ENCODE results near the gene ZNRF3. TPM values are rescaled to one million over a fixed set of nuclear protein-coding genes. Genes with fewer than 3 reads are reported as not detected.

ZNRF3 gene
- total RNA-seq, 1 donor from 2014 or later = 5.8 TPM

DNA sequence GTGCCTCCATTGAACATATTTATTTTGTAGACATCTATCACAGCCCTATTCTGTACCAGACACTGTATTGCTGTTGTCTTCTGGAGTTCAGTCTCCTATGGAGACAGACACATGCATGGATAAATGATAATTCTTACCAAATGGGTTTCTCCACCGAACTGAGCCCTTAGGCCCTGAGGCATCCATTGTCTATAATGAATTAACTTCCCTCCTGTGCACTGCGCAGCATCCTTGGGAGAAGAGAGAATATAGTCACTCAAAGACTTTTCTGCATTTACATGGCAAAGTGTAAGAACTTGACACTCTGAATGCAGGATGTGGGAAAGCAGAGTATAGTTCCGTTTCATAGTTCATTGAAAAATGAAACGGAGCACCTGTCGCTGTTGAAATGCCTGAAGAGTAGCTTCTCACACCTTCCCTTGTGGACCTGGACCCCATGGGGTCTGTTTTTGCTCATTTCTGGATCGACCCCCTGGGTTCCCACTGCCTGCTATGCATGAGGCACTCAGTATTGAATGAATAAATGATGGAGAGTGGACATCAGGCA, 6.2 kb downstream of the ZNRF3 start:
- Histone ChIP-seq H3K27ac (ENCODE audit: low read depth, low read length) (no peak overlapping the region), H3K4me2 (ENCODE audit: low read length) (no peak overlapping the region), H3K9me3 (ENCODE audit: insufficient read depth, low read depth, low read length) (no peaks in the 10 kb centered on the region), H3K79me2 (ENCODE audit: insufficient read depth, low read length) (peaks cover 67% of the 10 kb centered on the region), H3K4me1 (ENCODE audit: insufficient read depth, low read length) (peaks cover 6% of the 10 kb centered on the region), H3K4me3 (ENCODE audit: insufficient read depth, low read depth, low read length) (no peak overlapping the region), H3K27me3 (ENCODE audit: insufficient read depth, low read length) (no peaks in the 10 kb centered on the region), H2AFZ (ENCODE audit: low read depth, low read length) (no peak overlapping the region), H4K20me1 (ENCODE audit: insufficient read depth, low read length) (peaks cover 72% of the 10 kb centered on the region), H3K36me3 (ENCODE audit: insufficient read depth, low read length) (no peaks in the 10 kb centered on the region), H3K9ac (ENCODE audit: low read length) (no peak overlapping the region)
- TF ChIP-seq, protein P1, sequence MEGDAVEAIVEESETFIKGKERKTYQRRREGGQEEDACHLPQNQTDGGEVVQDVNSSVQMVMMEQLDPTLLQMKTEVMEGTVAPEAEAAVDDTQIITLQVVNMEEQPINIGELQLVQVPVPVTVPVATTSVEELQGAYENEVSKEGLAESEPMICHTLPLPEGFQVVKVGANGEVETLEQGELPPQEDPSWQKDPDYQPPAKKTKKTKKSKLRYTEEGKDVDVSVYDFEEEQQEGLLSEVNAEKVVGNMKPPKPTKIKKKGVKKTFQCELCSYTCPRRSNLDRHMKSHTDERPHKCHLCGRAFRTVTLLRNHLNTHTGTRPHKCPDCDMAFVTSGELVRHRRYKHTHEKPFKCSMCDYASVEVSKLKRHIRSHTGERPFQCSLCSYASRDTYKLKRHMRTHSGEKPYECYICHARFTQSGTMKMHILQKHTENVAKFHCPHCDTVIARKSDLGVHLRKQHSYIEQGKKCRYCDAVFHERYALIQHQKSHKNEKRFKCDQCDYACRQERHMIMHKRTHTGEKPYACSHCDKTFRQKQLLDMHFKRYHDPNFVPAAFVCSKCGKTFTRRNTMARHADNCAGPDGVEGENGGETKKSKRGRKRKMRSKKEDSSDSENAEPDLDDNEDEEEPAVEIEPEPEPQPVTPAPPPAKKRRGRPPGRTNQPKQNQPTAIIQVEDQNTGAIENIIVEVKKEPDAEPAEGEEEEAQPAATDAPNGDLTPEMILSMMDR (IDR thresholded peaks at IDR 0.05; ENCODE audit: insufficient read depth, low read depth, low read length) = no peak
- no peak for TF ChIP-seq EZH2 (IDR thresholded peaks at IDR 0.05; ENCODE audit: insufficient read depth, low read length)
- Mint-ChIP-seq H3K36me3 (ENCODE audit: low read depth, unreplicated experiment) (no peaks in the 10 kb centered on the region), H3K9me3 (ENCODE audit: unreplicated experiment) (no peaks in the 10 kb centered on the region), H3K4me1 (ENCODE audit: low read depth, unreplicated experiment) (peaks cover 9% of the 10 kb centered on the region), H3K27me3 (ENCODE audit: low read depth, unreplicated experiment) (no peaks in the 10 kb centered on the region), H3K4me3 (ENCODE audit: unreplicated experiment) (no peak overlapping the region), H3K27ac (ENCODE audit: unreplicated experiment) (no peak overlapping the region)
- no peak for DNase-seq (ENCODE audit: low read depth)
- FAIRE-seq = no peak

DNA sequence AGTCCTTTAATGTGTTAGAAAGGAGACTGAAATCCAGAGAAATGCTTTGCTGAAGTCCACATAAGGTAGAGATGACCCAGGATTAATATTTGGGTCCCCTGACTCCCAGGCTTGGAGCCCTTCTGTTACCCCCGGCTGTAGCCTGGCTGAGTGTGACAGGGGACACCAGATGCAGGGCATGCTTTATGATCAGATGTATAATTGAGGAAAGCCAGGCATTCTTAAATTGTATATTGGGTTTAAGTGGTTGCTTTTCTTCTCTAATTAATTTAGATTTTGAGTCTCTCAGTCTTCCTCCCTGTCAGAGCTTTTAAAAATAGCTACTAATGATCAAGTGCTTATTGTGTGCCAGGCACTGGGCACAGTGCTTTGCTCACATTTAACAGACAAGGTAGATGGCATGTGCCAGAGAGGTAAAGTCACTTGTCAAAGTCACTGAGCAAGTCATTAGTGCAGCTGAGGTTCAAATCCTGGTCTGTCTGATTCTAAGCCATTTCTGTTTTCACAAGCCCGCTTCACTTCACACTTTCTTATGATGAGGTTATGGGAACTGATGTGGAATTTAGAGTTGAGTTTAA, 7.9 kb downstream of the ZNRF3 start:
- Histone ChIP-seq H3K9me3 (ENCODE audit: insufficient read depth, low read depth, low read length) (no peaks in the 10 kb centered on the region), H3K9ac (ENCODE audit: low read length) (no peak overlapping the region), H3K79me2 (ENCODE audit: insufficient read depth, low read length) (peaks cover 62% of the 10 kb centered on the region), H3K4me2 (ENCODE audit: low read length) (no peak overlapping the region), H3K27me3 (ENCODE audit: insufficient read depth, low read length) (no peaks in the 10 kb centered on the region), H3K27ac (ENCODE audit: low read depth, low read length) (no peak overlapping the region), H4K20me1 (ENCODE audit: insufficient read depth, low read length) (peaks cover 55% of the 10 kb centered on the region), H2AFZ (ENCODE audit: low read depth, low read length) (no peak overlapping the region), H3K4me3 (ENCODE audit: insufficient read depth, low read depth, low read length) (no peak overlapping the region), H3K4me1 (ENCODE audit: insufficient read depth, low read length) (no peaks in the 10 kb centered on the region), H3K36me3 (ENCODE audit: insufficient read depth, low read length) (no peaks in the 10 kb centered on the region)
- no peak for TF ChIP-seq EZH2 (IDR thresholded peaks at IDR 0.05; ENCODE audit: insufficient read depth, low read length)
- TF ChIP-seq, protein P1 (IDR thresholded peaks at IDR 0.05; ENCODE audit: insufficient read depth, low read depth, low read length) = no peak
- no peaks in the 10 kb centered on the region for H3K9me3 Mint-ChIP-seq (ENCODE audit: unreplicated experiment)
- H3K36me3 Mint-ChIP-seq (ENCODE audit: low read depth, unreplicated experiment) = no peaks in the 10 kb centered on the region
- peaks cover 4% of the 10 kb centered on the region for H3K4me1 Mint-ChIP-seq (ENCODE audit: low read depth, unreplicated experiment)
- no peaks in the 10 kb centered on the region for H3K27me3 Mint-ChIP-seq (ENCODE audit: low read depth, unreplicated experiment)
- H3K4me3 Mint-ChIP-seq (ENCODE audit: unreplicated experiment) = no peak overlapping the region
- no peak overlapping the region for H3K27ac Mint-ChIP-seq (ENCODE audit: unreplicated experiment)
- no peak for FAIRE-seq
- no peak for DNase-seq (ENCODE audit: low read depth)

DNA sequence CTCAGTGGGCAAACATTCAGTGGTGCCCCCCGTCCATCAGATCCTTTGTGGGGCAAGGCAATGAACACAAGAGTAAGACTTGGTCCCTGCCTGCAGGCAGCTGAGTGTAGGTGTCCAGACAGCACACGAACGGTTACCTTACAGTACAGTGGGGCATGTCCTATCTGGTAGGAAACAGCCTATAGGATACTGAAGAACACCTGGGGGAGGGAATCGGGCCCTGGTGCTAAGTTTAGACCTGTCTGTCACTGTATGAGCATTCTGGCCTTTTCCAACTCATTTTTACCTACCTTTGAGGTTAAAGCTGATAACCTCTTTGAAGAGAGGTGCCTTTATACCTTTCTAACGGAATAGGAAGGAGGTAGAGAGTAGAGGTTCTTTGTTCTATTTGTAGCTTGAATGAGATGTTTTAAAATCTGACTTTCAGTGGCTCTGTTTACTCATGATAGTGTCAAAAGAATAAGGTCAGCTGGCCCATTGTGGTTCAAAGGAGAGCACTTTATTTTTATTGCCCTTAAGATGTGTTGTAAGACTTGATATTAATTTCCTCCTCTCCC, 8.9 kb downstream of the ZNRF3 start:
- peaks cover 50% of the 10 kb centered on the region for H4K20me1 ChIP-seq (ENCODE audit: insufficient read depth, low read length)
- H3K36me3 Mint-ChIP-seq (ENCODE audit: low read depth, unreplicated experiment) = no peaks in the 10 kb centered on the region
- H3K79me2 ChIP-seq (ENCODE audit: insufficient read depth, low read length) = peaks cover 59% of the 10 kb centered on the region
- no peaks in the 10 kb centered on the region for H3K9me3 Mint-ChIP-seq (ENCODE audit: unreplicated experiment)
- no peak for FAIRE-seq
- no peak overlapping the region for H2AFZ ChIP-seq (ENCODE audit: low read depth, low read length)
- no peak overlapping the region for H3K4me3 ChIP-seq (ENCODE audit: insufficient read depth, low read depth, low read length)
- H3K4me2 ChIP-seq (ENCODE audit: low read length) = no peak overlapping the region
- DNase-seq (ENCODE audit: low read depth) = no peak
- no peak overlapping the region for H3K9ac ChIP-seq (ENCODE audit: low read length)
- no peak for TF ChIP-seq EZH2 (IDR thresholded peaks at IDR 0.05; ENCODE audit: insufficient read depth, low read length)
- TF ChIP-seq, protein P1 (IDR thresholded peaks at IDR 0.05; ENCODE audit: insufficient read depth, low read depth, low read length) = no peak
- no peaks in the 10 kb centered on the region for H3K27me3 Mint-ChIP-seq (ENCODE audit: low read depth, unreplicated experiment)
- no peaks in the 10 kb centered on the region for H3K36me3 ChIP-seq (ENCODE audit: insufficient read depth, low read length)
- peaks cover 7% of the 10 kb centered on the region for H3K4me1 Mint-ChIP-seq (ENCODE audit: low read depth, unreplicated experiment)
- H3K4me3 Mint-ChIP-seq (ENCODE audit: unreplicated experiment) = no peak overlapping the region
- H3K27ac ChIP-seq (ENCODE audit: low read depth, low read length) = no peak overlapping the region
- no peaks in the 10 kb centered on the region for H3K9me3 ChIP-seq (ENCODE audit: insufficient read depth, low read depth, low read length)
- no peaks in the 10 kb centered on the region for H3K27me3 ChIP-seq (ENCODE audit: insufficient read depth, low read length)
- no peak overlapping the region for H3K27ac Mint-ChIP-seq (ENCODE audit: unreplicated experiment)
- H3K4me1 ChIP-seq (ENCODE audit: insufficient read depth, low read length) = no peaks in the 10 kb centered on the region
